GM19193 (cell line): ENCODE data around the gene CST3.

Source experiments
- POLR2A ChIP-seq: IDR thresholded peaks from 4 replicates; pipeline ENCODE4 v1.6.1; 2011; ENCODE audit not compliant: insufficient read depth, insufficient read length; ENCODE audit errors: extremely low read depth

CST3 gene

DNA sequence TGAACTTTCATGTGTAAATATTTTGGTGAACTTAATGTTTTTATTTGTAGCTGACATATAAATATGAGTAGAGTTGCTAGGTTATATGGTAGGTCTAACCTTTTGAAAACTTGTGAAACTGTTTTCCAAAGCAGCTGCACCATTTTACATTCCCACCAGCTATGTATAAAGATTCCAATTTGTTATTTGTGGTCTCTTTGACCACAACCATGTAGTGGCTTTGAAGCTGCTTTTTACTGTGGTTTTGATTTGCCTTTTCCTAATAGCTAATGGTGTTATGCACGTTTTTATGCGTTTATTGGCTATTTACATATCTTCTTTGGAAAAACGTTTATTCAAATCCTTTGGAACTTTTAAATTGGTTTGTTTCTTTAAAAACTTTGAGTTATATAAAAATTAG is 10.3 kb downstream of the CST3 start:
- TF ChIP-seq POLR2A, result no peak

DNA sequence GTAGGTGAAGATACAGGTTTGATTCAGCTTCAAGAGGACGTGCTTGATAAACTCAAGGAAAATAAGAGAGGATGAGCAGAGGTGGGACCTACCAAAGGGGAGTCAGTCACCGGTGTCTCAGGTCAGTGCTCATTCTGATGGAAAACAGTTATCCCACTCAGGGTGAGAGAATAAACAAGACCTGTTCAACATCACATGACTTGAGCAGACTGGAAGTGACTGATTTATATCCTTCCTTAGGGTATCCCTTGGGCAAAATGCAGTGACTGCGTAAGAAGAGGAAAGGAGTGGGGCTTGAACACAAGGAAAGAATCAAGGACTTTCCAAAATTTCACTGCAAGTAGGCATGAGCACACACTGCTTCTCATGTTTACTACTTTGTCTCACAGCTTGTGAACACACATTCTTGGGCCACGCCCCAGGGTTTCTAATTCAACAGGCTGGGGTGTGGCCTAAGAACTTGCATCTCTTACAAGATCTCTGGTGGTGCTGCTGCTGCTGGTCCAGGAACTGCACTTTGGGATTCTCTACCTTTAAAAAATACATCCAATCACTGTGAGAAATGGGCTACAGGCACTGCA is 11.6 kb downstream of the CST3 start:
- TF ChIP-seq POLR2A, result no peak

DNA sequence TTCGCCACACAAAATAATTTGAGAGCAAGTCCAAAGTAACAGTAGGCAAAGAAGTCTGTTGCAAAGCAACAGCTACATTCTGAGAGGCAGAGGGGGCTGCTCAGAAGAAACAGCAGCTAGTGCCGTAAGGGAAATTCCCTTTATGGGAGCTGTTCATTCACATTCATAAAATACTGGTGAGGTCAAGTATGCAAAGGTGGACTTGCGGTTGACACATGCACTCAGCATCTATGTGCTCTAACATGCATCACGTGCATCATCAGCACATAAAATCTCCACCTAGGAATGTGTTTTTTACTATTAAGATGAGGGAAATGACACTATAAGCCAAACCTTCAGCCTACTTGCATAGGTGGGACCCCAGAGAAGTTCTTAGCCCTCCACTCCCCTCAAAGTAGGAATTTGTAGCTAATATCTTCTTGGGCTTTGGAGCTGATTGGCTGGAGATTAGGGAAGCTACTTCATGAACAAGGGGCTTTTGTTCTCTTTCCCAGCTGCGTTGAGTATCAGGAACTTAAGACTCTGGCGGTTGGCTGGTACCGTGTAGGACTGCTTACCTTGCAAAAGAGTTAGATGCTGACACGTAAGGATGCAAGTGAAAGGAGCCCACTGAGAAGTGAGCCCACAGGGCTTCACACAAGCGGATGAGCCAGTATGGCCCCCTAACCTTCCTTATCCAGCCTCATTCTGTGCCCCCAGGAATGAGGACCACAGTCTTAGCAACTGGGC is 12.4 kb downstream of the CST3 start:
- no peak for TF ChIP-seq POLR2A

DNA sequence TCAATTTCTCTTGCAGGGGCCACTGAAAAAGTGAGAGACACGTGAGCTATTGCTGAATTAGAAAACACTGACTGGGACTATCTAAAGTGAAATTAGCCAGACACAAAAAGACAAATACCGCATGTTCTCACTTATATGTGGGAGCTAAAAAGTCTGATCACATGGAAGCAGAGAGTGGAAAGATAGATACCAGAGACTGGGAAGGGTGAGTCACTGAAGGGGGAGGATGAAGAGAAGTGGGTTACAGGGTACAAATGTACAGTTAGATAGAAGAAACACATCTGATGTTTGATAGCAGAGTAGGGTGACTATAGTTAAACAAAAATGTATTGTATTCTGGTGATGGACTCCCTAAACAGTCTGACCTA is 13.4 kb downstream of the CST3 start:
- no peak for TF ChIP-seq POLR2A

DNA sequence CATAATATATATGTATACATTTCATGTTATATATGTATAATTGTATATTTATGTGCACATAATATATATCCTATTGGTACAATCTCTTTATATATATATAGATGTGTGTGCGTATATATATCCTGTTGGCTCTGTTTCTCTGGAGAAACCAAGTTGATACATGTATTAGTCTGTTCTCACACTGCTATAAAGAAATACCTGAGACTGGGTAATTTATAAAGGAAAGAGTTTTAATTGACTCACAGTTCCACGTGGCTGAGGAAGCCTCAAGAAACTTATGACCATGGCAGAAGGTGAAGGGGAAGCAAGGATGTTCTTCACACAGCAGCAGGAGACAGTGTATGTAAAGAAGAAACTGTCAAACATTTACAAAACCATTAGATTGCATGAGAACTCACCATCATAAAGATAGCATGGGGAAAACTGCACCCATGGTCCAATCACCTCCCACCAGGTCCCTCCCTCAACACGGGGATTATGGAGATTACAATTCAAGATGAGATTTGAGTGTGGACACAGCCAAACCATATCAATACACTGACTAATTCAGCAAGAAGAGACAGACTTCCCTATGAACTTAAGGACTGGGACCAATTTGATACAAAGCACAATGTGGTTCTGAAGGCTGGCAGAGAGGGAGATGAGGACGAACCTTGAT is 14.0 kb downstream of the CST3 start:
- no peak for TF ChIP-seq POLR2A

DNA sequence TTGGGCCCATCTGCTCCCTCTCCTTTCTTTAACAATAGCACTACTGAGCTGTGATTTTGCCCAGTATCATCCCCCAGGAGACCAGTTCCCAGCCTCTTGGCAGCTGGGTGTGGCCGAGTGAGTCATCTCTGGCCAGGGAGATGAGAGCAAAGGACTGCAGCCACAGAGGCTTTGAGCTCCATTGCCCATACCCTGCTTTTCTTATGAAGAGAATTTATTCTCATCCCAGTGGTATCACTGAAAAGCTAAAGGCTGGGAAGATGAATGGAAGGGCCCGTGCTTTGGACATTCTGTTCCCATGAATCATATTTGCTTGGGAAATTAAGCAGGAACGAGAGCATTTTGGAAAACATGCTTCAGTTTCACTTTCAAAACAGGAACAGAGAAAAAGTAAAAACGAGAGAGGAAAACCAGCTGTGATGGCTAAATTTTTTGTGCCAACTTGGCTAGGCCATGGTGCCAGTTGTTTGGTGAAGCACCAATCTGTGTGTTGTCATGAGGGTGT is 14.9 kb downstream of the CST3 start:
- TF ChIP-seq POLR2A, result no peak

DNA sequence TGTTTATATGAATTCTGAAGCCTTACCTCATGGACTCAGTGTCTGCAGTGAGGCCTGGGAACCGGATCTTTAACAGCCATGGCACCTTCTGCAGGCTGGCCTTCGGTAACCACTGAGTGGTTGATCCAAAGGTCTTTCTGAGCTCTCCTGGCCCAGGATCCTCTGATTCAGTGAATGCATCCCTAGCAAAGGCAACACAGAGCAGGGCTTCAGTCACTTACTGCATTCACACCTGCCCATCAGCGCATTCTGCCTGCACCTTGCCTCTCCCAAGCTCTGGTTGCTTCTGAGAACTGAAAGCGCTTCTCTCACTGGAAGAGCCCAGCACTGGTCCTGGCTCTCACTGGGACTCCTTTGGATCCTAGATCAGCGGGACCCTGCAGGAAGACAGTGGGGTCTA is 23.6 kb downstream of the CST3 start:
- TF ChIP-seq POLR2A, result no peak

DNA sequence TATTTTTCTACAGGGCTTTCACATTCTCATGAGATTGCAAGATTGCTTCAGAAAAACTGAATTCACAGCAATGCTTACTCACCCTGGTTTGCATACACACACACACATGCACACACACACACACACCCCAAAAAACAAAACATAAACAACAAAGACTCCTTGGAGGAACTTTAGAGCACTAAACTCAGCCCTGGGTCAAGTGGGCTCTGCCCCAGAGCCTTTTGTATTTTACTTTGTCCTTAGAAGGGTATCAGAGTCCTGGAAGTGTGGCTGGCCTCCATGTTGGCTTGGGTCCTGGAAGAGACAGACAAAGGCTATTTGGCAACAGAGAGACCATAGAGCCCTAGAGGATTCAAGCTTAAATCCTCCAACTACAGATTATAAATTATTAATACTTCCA is 24.1 kb downstream of the CST3 start:
- no peak for TF ChIP-seq POLR2A

DNA sequence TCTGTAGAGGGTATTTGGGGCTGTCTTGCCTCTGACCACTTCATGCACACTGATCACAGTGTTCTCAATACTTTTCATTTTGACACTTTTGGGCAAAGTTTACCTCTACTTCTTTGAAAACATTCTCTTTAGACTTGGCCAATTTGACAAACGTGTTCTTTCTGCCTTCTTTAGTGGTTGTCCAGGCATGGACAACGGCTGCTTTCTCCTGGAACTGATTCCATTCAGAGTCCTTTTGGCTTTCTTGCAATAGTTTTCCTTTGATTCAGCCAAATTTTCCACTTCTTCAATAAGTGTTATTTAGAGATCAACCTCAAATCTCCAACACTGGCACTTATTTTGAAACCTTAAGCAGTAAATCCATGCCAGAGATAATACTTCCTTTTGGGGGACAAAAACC is 25.4 kb downstream of the CST3 start:
- no peak for TF ChIP-seq POLR2A

DNA sequence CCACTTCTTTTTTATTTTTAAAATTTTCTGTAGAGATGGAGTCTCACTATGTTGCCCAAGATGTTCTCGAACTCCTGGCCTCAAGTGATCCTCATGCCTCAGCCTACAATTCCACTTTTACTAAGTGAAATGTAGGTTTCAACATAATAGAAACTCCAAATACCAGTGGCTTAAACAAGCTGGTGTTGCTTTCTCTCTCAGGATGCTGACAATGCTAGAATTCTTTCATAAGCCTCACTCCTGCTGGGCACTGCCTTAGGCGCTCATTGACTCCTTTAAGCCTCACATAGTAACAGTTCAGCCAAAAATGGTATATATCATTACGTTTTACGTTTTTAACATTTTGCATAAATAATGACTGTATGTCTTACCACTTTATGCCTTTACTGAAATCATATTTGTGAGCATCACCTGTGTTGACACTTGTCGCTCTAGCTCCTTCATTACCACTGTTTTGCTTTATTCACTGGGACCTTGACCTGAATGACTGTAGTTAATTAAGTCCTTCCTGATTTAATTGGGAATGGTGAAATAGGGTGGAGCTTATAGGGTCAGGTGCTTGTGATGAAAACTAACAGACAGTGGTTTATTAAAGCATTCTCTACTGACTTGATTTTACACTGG is 28.2 kb downstream of the CST3 start:
- TF ChIP-seq POLR2A, result no peak

DNA sequence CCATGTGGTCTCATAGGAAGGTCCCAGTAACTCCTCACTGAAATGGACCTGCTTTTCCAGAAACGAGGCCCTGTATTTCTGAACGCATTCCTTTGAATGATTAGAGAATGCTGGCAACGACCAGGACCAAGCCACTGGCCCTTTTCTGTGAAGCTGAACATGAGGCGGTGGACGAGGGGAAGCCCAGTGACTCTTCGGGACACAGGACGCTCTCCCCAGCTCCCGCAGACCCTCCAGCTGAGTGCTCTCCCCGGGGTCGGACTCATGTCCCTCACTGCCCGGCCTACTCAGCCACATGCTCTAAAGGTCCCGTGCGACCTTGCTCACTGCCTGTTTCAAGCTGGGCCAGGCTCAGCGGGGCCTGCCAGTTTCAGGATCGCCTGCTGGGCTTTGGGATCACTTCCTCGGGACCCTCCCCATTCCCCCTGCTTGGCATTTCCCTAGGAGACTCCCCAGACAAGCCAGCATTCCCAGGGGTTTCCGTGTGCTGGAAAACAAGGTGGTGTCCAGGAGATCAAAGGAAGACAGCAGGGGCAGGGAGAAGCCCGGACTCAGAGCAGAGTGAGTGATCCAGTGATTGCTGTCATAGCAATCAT is 29.4 kb downstream of the CST3 start:
- TF ChIP-seq POLR2A, result no peak

DNA sequence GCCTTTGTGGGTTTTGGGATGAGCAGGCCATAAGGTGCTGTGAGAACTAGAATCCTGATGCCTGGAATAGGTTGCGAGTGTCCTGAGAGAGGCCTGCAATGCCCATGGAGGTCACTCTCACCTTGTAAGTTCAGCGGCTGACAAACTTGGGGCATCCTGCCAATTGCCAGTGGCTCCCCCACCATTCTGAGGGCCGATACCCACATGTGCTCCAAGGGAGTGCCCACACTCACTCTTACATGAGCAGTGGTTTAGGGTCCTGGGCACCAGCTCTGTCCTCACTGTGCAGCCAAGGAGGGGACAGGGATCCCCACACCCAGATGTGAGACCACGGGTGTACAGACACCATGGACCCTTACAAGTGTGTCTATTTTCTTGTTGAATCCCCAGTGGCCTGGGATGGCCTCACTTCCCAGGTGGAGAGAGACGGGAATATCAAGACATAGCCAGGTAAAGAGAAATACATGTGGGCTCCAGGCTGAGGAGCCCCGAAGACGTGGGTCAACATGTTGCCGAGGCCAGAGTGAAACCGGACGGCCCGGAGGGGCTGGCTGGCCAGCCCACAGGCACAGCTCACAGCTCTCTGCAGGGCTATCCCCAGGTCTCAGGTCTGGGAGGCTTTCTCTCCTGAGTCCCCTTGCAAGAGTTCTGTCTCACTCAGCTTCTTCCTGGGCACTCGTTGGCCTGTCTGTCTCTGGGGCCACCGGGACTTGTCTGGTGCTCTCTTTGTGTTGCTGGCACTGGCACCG is 30.1 kb downstream of the CST3 start:
- TF ChIP-seq POLR2A, result no peak

DNA sequence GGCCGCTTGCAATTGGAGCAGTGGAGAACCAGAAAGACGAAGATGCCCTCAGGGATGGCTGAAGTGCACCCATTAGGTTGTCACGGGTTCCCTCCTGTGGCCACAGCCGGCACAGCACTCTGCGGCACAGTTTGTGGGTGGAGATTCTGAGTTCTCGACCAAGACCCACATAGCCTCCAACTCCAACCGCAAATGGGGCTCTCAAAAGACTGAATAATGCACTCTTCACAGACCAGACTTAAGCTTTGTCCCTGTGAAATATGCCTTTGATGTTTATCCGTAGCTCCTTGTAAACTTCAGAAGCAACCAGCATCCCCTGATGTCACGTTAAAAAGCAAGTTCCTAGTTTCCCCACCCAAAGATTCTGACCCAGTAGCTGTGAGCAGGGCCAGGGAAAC is 31.1 kb downstream of the CST3 start:
- TF ChIP-seq POLR2A, result no peak

DNA sequence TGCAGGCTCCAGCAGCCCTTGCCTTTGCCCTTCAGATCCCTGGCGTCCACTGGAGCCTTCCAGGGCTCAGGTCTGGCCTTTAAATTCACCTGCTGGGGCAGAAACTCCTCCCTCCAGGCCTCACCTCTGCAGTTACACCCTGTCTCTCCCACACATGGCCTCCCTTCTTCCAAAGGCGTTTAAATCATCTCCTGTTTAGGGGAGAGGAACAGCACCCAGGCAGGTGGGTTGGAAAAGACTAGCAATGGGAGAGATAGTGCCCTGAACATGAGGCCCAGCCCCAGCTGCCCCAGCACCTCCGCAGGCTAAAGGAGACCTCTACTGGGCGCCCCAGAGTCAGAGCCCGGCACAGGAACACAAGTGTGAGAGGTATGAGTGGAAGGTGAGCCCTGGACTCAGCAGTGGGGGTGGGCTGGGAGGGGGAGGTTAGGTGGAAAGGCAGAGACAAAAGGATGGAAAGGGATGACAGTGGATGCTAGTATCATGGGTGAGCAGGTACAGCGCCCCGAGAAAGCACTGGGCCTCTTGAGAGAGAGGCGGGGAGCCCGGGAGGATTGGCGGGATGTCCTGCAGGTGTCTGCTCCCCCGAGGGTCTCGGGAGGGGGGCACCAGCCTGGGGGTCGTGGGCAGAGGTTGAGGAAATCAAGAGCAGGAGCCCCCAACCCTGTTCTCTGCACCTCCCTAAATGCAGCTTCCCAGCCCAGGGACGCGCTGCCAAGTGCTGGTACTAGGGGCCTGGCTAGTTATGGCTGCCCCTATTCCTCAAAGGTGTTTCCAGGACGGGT is 31.7 kb downstream of the CST3 start, which contains the start of gene CST9:
Gene CST9, minus strand, starts transcription at position 51 of the 785 bp plus-strand sequence. CDS start 53 bp downstream, outside the sequence.
- TF ChIP-seq POLR2A, result no peak
